Heart left ventricle (tissue), 16 donors: ENCODE data around the gene UBB. TPM values are rescaled to one million over a fixed set of nuclear protein-coding genes. Genes with fewer than 3 reads are reported as not detected.
A peak's percentile ranks its signal among the peaks of the same experiment; 100 is the strongest.

Source experiments
- ATAC-seq, 4 donors: fragments of 200-7000 bp; cut with Tn5 transposase; one replicate each; pipeline ENCODE4 v1.9.1; 2020 to 2022; ENCODE audit warnings: moderate library complexity in 4 of 4, mild to moderate bottlenecking in 3 of 4, moderate number of reproducible peaks in 1 of 4
- DNase-seq, 5 donors: peaks; one replicate each; pipeline ENCODE4 v3.0.0-alpha.2; 2020
- H3K27ac ChIP-seq, 12 donors: fragments of 200-600 bp; sonication (generic) in 4 of 12; one replicate each; pipeline versions ENCODE4 v1.5.0 to v1.8.0; 2016 to 2022; ENCODE audit warnings: mild to moderate bottlenecking in 2 of 12
- H3K27me3 ChIP-seq, 9 donors: fragments of 200-600 bp; sonication (generic) in 2 of 9; one replicate each; pipeline versions ENCODE4 v1.5.1 to v1.8.0; 2016 to 2022; ENCODE audit warnings: mild to moderate bottlenecking in 3 of 9
- H3K36me3 ChIP-seq, 9 donors: fragments of 200-600 bp; sonication (generic) in 2 of 9; one replicate each; pipeline versions ENCODE4 v1.5.0 to v1.8.0; 2018 to 2022; ENCODE audit warnings: mild to moderate bottlenecking in 2 of 9
- H3K4me1 ChIP-seq, 12 donors: fragments of 200-600 bp; sonication (generic) in 4 of 12; one replicate each; pipeline versions ENCODE4 v1.5.0 to v1.8.0; 2016 to 2022; ENCODE audit warnings: mild to moderate bottlenecking in 3 of 12
- H3K4me3 ChIP-seq, 12 donors: fragments of 200-600 bp; sonication (generic) in 4 of 12; one replicate each; pipeline versions ENCODE4 v1.5.0 to v1.8.0; 2017 to 2022; ENCODE audit warnings: mild to moderate bottlenecking in 9 of 12, moderate library complexity in 4 of 12
- H3K9me3 ChIP-seq, 12 donors: fragments of 200-600 bp; sonication (generic) in 4 of 12; one replicate each; pipeline versions ENCODE4 v1.5.0 to v1.8.0; 2016 to 2022; ENCODE audit warnings: mild to moderate bottlenecking in 1 of 12
- POLR2A ChIP-seq, 2 donors: fragments of 450-650 bp; IDR thresholded peaks; one replicate each; pipeline ENCODE4 v1.6.1; 2017; ENCODE audit warnings: antibody characterized with exemption in 2 of 2, mild to moderate bottlenecking in 2 of 2, moderate library complexity in 2 of 2
- WGBS, 4 donors: extraction: QIAGEN DNeasy Blood & Tissue Kit in 2 of 4; methylation state at CpG; one replicate each; pipeline versions ENCODE4 v1.1.5 to v1.1.7; 2013 to 2018; 5-methylcytosine and 5-hydroxymethylcytosine counted together
- intact Hi-C, 10 donors: fragments of 100-400 bp; cut with DNase I; formaldehyde crosslinking; loops; one replicate each; pipeline versions ENCODE4 v1.11.1 to v1.14.2; 2022
- polyA plus RNA-seq, 2 donors: library from polyadenylated mRNA; stranded (reverse); fragments of 200-250 nt; gene quantifications; one replicate each; pipeline ENCODE4 v1.2.3, GENCODE V29; 2013
- total RNA-seq, 9 donors: library from RNA; depleted of rRNA in 2 of 9; stranded (reverse); fragments of >200 nt in 2 of 9; fragmentation: NEBNext Ultra II Directional in 3 of 9; extraction: Animal tissue kit (Norgen Biotek cat#: 25700) in 3 of 9; gene quantifications; one replicate each; pipeline versions ENCODE4 v1.1.0 to v1.2.4, GENCODE V29; 2016 to 2023
- TF ChIP-seq, protein P1 (sequence below), 12 donors: fragments of 200-600 bp; sonication (generic) in 4 of 12; IDR thresholded peaks; one replicate each; pipeline versions ENCODE4 v1.5.0 to v1.8.0; 2018 to 2022; ENCODE audit warnings: antibody characterized with exemption in 12 of 12, mild to moderate bottlenecking in 5 of 12
- donor health status: ischemic (EF 13 %, LVEDD 7.1; RV severe dilation, severe dysfunction).
- donor health status: healthy with polysubstance abuse.
- donor health status: DM: no; HTN: yes; CAD: no.
- donor health status: DM: no; HTN: no; CAD: no.
- donor health status: ischemic (EF 25% LVEDD 6.9; RV normal size, moderate dysfunction).
- donor health status: ischemic (EF 25% LVEDD 5.7; RV mildly dilated, moderate dysfunction).
- donor health status: healthy.
- donor health status: DM: yes; HTN: yes; CAD: no.
- donor health status: ischemic (EF 35%, LVEDD 5.7; RV mildly dilated, moderate dysfunction).
- donor health status: nonischemic (EF 11% LVEDD 7.7; RV severe dilation, severe dysfunction).
- donor health status: DM: yes; HTN: yes; CAD: no.
- donor health status: PGD.
- donor health status: ischemic (EF 29% LVEDD 5.4; RV normal size, mild dysfunction).
- donor health status: nonischemic (EF 23%, LVEDD 6.1; RV moderate dilation, normal function).

Gene UBB
- total and polyA plus RNA-seq, 11 donors, result 665 to 2,180 (median 1,294) TPM

DNA sequence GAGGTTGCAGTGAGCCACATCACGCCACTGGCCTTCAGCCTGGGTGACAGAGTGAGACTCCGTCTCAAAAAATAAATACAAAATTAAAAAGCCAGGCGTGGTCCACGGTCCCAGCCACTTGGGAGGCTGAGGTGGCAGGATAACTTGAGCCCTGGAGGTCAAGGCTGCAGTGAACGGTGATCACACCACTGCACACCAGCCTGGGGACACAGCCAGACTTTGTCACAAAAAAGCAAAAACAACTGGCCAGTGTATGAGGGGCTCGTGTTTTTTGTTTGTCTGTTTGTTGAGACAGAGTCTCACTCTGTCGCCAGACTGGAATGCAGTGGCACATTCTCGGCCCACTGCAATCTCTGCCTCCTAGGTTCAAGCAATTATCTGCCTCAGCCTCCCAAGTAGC is 1.2 kb upstream of the UBB start:
- no peak for ATAC-seq
- WGBS, 4 donors, result 80 to 92% (median 88%) methylated on average over 8 of the region's 8 CpGs
- no peak for DNase-seq

DNA sequence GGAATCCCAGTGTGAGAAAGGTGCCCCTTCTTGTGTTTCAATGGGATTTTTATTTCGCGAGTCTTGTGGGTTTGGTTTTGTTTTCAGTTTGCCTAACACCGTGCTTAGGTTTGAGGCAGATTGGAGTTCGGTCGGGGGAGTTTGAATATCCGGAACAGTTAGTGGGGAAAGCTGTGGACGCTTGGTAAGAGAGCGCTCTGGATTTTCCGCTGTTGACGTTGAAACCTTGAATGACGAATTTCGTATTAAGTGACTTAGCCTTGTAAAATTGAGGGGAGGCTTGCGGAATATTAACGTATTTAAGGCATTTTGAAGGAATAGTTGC is 567 bp downstream of the UBB start:
- TF ChIP-seq, protein P1, sequence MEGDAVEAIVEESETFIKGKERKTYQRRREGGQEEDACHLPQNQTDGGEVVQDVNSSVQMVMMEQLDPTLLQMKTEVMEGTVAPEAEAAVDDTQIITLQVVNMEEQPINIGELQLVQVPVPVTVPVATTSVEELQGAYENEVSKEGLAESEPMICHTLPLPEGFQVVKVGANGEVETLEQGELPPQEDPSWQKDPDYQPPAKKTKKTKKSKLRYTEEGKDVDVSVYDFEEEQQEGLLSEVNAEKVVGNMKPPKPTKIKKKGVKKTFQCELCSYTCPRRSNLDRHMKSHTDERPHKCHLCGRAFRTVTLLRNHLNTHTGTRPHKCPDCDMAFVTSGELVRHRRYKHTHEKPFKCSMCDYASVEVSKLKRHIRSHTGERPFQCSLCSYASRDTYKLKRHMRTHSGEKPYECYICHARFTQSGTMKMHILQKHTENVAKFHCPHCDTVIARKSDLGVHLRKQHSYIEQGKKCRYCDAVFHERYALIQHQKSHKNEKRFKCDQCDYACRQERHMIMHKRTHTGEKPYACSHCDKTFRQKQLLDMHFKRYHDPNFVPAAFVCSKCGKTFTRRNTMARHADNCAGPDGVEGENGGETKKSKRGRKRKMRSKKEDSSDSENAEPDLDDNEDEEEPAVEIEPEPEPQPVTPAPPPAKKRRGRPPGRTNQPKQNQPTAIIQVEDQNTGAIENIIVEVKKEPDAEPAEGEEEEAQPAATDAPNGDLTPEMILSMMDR (IDR thresholded peaks at IDR 0.05), result no peak
- no peak for TF ChIP-seq POLR2A (IDR thresholded peaks at IDR 0.05)
- Histone ChIP-seq H3K27me3 (no peaks in the 10 kb centered on the region), H3K9me3 (no peaks in the 10 kb centered on the region), H3K4me3 (peak overlapping the region; percentile 45 to 83 (median 72)), H3K36me3 (peaks cover 0 to 25% (median 19%) of the 10 kb centered on the region in 9 donors), H3K4me1 (peaks cover 10 to 35% (median 27%) of the 10 kb centered on the region in 12 donors), H3K27ac (peak overlapping the region; percentile 88 to 99 (median 95))
- ATAC-seq, result no peak
- WGBS, 4 donors, result 0 to 2% (median 1%) methylated on average over 14 of the region's 14 CpGs
- intact Hi-C loops, result loop anchor here in 6 of 10 donors (1.0 to 10.0 kb wide), 5 partner anchors 25 to 63 kb away; partner anchors contain the start of gene TRPV2 (in 2 of the 6)
- DNase-seq, result no peak

More for the DNA sequence above, 1.2 kb upstream of the UBB start:
- Histone ChIP-seq H3K4me1 (peaks cover 10 to 36% (median 24%) of the 10 kb centered on the region in 12 donors), H3K36me3 (peaks cover 0 to 24% (median 19%) of the 10 kb centered on the region in 9 donors), H3K4me3 (no peak overlapping the region), H3K27ac (peak overlapping the region in 1 of 12 donors; percentile 91), H3K27me3 (no peaks in the 10 kb centered on the region), H3K9me3 (no peaks in the 10 kb centered on the region)
- intact Hi-C loops, result loop anchor here in 7 of 10 donors (2.0 to 10.0 kb wide), 5 partner anchors 38 to 143 kb away; partner anchors contain the start of gene TRPV2 (in 2 of the 7)
- TF ChIP-seq, protein P1 (IDR thresholded peaks at IDR 0.05), result no peak
- TF ChIP-seq POLR2A (IDR thresholded peaks at IDR 0.05), result no peak

DNA sequence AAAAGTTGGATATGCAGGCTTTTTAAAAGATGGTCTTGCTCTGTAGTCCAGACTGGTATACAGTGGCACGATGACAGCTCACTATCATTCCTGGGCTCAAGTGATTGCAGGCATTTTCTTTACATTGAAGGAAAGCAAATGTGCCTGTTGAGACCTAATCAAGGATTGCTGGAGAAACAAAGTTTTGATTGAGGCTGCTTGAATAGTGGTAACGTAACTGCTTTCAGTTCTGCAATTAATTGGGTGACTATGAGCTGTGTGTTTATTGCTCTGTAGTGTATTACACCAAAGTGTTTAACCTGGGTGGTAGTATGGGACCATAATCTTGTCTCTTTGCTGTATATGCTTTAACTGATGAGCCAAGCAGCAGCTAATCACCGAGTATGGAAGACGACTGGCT is 2.3 kb downstream of the UBB start:
- ATAC-seq (no peak), DNase-seq (no peak)
- intact Hi-C loops, result loop anchor here in 5 of 10 donors (5.0 to 10.0 kb wide), 3 partner anchors 34 to 62 kb away; partner anchors contain the start of gene TRPV2 (in 2 of the 5)
- TF ChIP-seq, protein P1 (IDR thresholded peaks at IDR 0.05), result no peak
- TF ChIP-seq POLR2A (IDR thresholded peaks at IDR 0.05), result no peak
- Histone ChIP-seq H3K4me1 (peaks cover 10 to 40% (median 28%) of the 10 kb centered on the region in 12 donors), H3K4me3 (peak overlapping the region in 6 of 12 donors; percentile 15 to 77 (median 72)), H3K27ac (no peak overlapping the region), H3K27me3 (no peaks in the 10 kb centered on the region), H3K36me3 (peaks cover 0 to 25% (median 19%) of the 10 kb centered on the region in 9 donors), H3K9me3 (no peaks in the 10 kb centered on the region)
- WGBS, 4 donors, result 47 to 57% (median 54%) methylated on average over 4 of the region's 4 CpGs

DNA sequence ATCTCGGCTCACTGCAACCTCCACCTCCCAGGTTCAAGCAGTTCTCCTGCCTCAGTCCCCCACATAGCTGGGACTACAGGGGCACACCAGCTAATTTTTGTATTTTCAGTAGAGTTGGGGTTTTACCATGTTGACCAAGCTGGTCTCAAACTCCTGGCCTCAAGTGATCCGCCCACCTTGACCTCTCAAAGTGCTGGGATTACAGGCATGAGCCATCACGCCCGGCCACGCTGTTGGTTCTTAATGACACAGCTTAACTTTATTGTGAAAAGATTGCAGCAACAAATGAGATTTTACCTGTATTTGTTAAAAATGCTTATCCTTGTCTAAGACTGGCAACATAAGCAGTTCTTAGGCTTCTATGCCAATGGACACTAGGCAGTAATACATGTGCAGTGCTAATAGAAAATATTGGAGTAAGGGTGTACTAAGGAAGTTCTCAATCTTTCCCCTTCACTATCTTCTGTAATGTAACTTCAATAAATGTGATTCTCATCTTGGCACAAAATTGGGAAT is 2.9 kb downstream of the UBB start:
- DNase-seq, result no peak

More for the DNA sequence above, 2.9 kb downstream of the UBB start:
- H3K27ac ChIP-seq, result no peak overlapping the region
- H3K4me1 ChIP-seq, result peaks cover 10 to 40% (median 28%) of the 10 kb centered on the region in 12 donors
- peaks cover 0 to 25% (median 19%) of the 10 kb centered on the region in 9 donors for H3K36me3 ChIP-seq
- H3K27me3 ChIP-seq, result no peaks in the 10 kb centered on the region
- 82 to 90% (median 89%) methylated on average over 5 of the region's 5 CpGs for WGBS, 4 donors
- peak overlapping the region in 1 of 12 donors; percentile 71 for H3K4me3 ChIP-seq
- H3K9me3 ChIP-seq, result no peaks in the 10 kb centered on the region
- no peak for TF ChIP-seq POLR2A (IDR thresholded peaks at IDR 0.05)
- TF ChIP-seq, protein P1 (IDR thresholded peaks at IDR 0.05), result no peak
- no peak for ATAC-seq
- intact Hi-C loops, result loop anchor here in 5 of 10 donors (5.0 to 10.0 kb wide), 3 partner anchors 33 to 61 kb away; partner anchors contain the start of gene TRPV2 (in 2 of the 5)
